HL-60 (cell line): ENCODE measurements around the gene TMEM61.

Experiments
- DNase-seq, 2 experiments: peaks; one replicate each; pipeline ENCODE4 v3.0.0-alpha.2; 2010 to 2020; ENCODE audit warnings: low read depth in 1 of 2, low spot score in 1 of 2
- H3K27ac ChIP-seq: fragments of 250-450 bp; sonication (Bioruptor Pico); replicated peaks from 2 replicates; pipeline ENCODE4 v1.5.1; 2020; ENCODE audit warnings: mild to moderate bottlenecking, moderate library complexity
- H3K27me3 ChIP-seq: fragments of 250-450 bp; sonication (Bioruptor Pico); 2 replicates; pipeline ENCODE4 v1.5.1; 2021; ENCODE audit warnings: mild to moderate bottlenecking, moderate library complexity; ENCODE audit not compliant: insufficient read depth, poor library complexity, severe bottlenecking
- H3K4me3 ChIP-seq: replicated peaks from 2 replicates; pipeline ENCODE4 v1.5.1; 2011; ENCODE audit warnings: mild to moderate bottlenecking, control low read depth, low read length; ENCODE audit not compliant: insufficient read depth
- CTCF ChIP-seq: IDR thresholded peaks from one replicate; pipeline ENCODE4 v1.5.1; 2011; ENCODE audit warnings: low read length, control low read depth, inconsistent platforms; ENCODE audit not compliant: insufficient read depth
- GABPA ChIP-seq: IDR thresholded peaks from 2 replicates; pipeline ENCODE4 v1.6.1; 2012; ENCODE audit warnings: low read depth
- POLR2AphosphoS5 ChIP-seq: IDR thresholded peaks from 2 replicates; pipeline ENCODE4 v1.6.1; 2012; ENCODE audit warnings: low read depth
- REST ChIP-seq: IDR thresholded peaks from 2 replicates; pipeline ENCODE4 v1.6.1; 2012; ENCODE audit warnings: low read depth; ENCODE audit not compliant: insufficient replicate concordance
- SPI1 ChIP-seq: IDR thresholded peaks from 2 replicates; pipeline ENCODE4 v1.6.1; 2012; ENCODE audit warnings: low read depth, mild to moderate bottlenecking, borderline replicate concordance

Gene TMEM61

GRCh38 chr1:54989968-54990810 is 9.8 kb downstream of the TMEM61 start:
- no peak overlapping the region for H3K4me3 ChIP-seq
- TF ChIP-seq REST = no peak
- no peak overlapping the region for H3K27ac ChIP-seq
- DNase-seq = no peak
- H3K27me3 ChIP-seq = peaks cover 5% of the 10 kb centered on the region

- DNase-seq = no peak
- H3K4me3 ChIP-seq = no peak overlapping the region
- TF ChIP-seq CTCF (no peak), REST (no peak), SPI1 (no peak), GABPA (no peak), POLR2AphosphoS5 (no peak)
- no peak overlapping the region for H3K27ac ChIP-seq
- H3K27me3 ChIP-seq = peaks cover 5% of the 10 kb centered on the region
These were observed 10.5 kb downstream of the TMEM61 start for GRCh38 chr1:54990916-54991315.

GRCh38 chr1:54991939-54992338 is 11.5 kb downstream of the TMEM61 start:
- H3K27ac ChIP-seq = no peak overlapping the region
- no peak overlapping the region for H3K4me3 ChIP-seq
- H3K27me3 ChIP-seq = peaks cover 10% of the 10 kb centered on the region
- DNase-seq = no peak
- no peak for TF ChIP-seq SPI1
- no peak for TF ChIP-seq CTCF
- TF ChIP-seq GABPA = no peak
- TF ChIP-seq REST = no peak
- TF ChIP-seq POLR2AphosphoS5 = no peak
